Measurements from ENCODE around the gene NELFCD. TPM values are rescaled to one million over a fixed set of nuclear protein-coding genes. Genes with fewer than 3 reads are reported as not detected.

The NELFCD gene
- total and polyA plus RNA-seq, 2 donors (not counting 1 experiment from before 2014, with no cell fraction given) = 80.2 to 107 TPM

DNA sequence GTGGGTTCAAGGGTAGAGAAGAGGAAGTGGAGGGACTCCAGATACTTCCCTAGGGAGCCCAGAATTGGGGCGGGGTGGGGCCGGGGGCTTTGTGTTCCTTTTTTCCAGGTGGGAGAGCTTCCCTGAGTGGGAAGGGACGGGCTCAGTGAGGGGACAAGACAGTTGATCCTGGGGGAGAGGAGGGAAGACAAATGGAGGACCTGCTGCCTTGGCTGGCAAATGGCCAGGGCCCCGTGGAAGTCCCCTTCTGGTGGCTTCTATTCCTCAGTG lies 23.4 kb downstream of the NELFCD start:
- Histone ChIP-seq H4K20me1 (ENCODE audit: control insufficient read depth, insufficient read depth, low read length, poor library complexity, severe bottlenecking) (peaks cover 58% of the 10 kb centered on the region), H3K36me3 (replicated peaks in 1 of 2; ENCODE audit: control extremely low read depth in 1 of 2, control insufficient read depth in 1 of 2, extremely low read depth in 1 of 2, insufficient read depth in 2 of 2, low read length in 1 of 2) (peaks cover 0 to 41% of the 10 kb centered on the region in 2 experiments), H3K4me2 (replicated peaks; ENCODE audit: low read depth, low read length, poor library complexity, severe bottlenecking) (peak overlapping the region; percentile 86), H3K4me3 (ENCODE audit: control extremely low read depth in 1 of 5, extremely low read depth in 1 of 5, insufficient read depth in 1 of 5, low read depth in 2 of 5, low read length in 4 of 5) (peak overlapping the region; percentile 77 to 91 (median 88)), H3K9me3 (ENCODE audit: control extremely low read depth in 1 of 3, control insufficient read depth in 2 of 3, insufficient read depth in 1 of 3, low read length in 2 of 3) (peaks cover 0 to 6% (median 0%) of the 10 kb centered on the region in 3 donors), H2AFZ (ENCODE audit: insufficient read depth, low read depth, low read length, poor library complexity, severe bottlenecking) (no peak overlapping the region), H3K79me2 (ENCODE audit: control insufficient read depth, insufficient read depth, low read length) (peaks cover 78% of the 10 kb centered on the region), H3K27ac (ENCODE audit: low read length in 2 of 2) (peak overlapping the region; percentile 97), H3K4me1 (ENCODE audit: control insufficient read depth in 2 of 2, insufficient read depth in 2 of 2, low read length in 2 of 2) (peaks cover 46 to 69% of the 10 kb centered on the region in 2 donors), H3K27me3 (replicated peaks in 1 of 4; ENCODE audit: control extremely low read depth in 1 of 4, control insufficient read depth in 3 of 4, insufficient read depth in 4 of 4, low read length in 3 of 4) (no peaks in the 10 kb centered on the region), H3K9ac (ENCODE audit: low read length) (peak overlapping the region; percentile 80)
- 0% methylated on average over 4 of the region's 4 CpGs for WGBS (ENCODE audit: insufficient coverage)
- ATAC-seq (ENCODE audit: low read depth) (peak; percentile 2), DNase-seq (no peak)
- H3K4me3 Mint-ChIP-seq = peak overlapping the region; percentile 96
- intact Hi-C loops (cut with micrococcal nuclease) = loop anchor here (1.0 to 10.0 kb wide), 5 partner anchors 23 to 1610 kb away; partner anchors contain the start of genes NELFCD and RBM38
- ChIA-PET CTCF (interaction anchor here (0.7 to 2.9 kb wide), 4 partner anchors 28 to 218 kb away, joined by 3 to 19 read pairs (median 6); partner anchors contain the start of gene ATP5F1E), POLR2A (interaction anchor here (0.9 to 3.1 kb wide), 3 partner anchors 27 to 115 kb away, joined by 3 to 30 read pairs (median 6); partner anchors contain the start of gene ATP5F1E)
- TF ChIP-seq EZH2 (IDR thresholded peaks at IDR 0.05; ENCODE audit: borderline replicate concordance, insufficient read depth, low read depth, low read length, poor library complexity, severe bottlenecking) = no peak
- TF ChIP-seq, protein P1, sequence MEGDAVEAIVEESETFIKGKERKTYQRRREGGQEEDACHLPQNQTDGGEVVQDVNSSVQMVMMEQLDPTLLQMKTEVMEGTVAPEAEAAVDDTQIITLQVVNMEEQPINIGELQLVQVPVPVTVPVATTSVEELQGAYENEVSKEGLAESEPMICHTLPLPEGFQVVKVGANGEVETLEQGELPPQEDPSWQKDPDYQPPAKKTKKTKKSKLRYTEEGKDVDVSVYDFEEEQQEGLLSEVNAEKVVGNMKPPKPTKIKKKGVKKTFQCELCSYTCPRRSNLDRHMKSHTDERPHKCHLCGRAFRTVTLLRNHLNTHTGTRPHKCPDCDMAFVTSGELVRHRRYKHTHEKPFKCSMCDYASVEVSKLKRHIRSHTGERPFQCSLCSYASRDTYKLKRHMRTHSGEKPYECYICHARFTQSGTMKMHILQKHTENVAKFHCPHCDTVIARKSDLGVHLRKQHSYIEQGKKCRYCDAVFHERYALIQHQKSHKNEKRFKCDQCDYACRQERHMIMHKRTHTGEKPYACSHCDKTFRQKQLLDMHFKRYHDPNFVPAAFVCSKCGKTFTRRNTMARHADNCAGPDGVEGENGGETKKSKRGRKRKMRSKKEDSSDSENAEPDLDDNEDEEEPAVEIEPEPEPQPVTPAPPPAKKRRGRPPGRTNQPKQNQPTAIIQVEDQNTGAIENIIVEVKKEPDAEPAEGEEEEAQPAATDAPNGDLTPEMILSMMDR (IDR thresholded peaks at IDR 0.05) = no peak
- peak overlapping the region; percentile 99 for H3K27ac Mint-ChIP-seq
- no peaks in the 10 kb centered on the region for H3K27me3 Mint-ChIP-seq
- H3K4me1 Mint-ChIP-seq = peaks cover 65% of the 10 kb centered on the region
- no peaks in the 10 kb centered on the region for H3K9me3 Mint-ChIP-seq (ENCODE audit: insufficient read depth)
